HL-60 (cell line): Measurements from ENCODE around the gene DUS1L.
A peak's percentile ranks its signal among the peaks of the same experiment; 100 is the strongest.

Experiments
- DNase-seq, 2 experiments: peaks; one replicate each; pipeline ENCODE4 v3.0.0-alpha.2; 2010 to 2020; ENCODE audit warnings: low read depth in 1 of 2, low spot score in 1 of 2
- H3K27ac ChIP-seq: fragments of 250-450 bp; sonication (Bioruptor Pico); replicated peaks from 2 replicates; pipeline ENCODE4 v1.5.1; 2020; ENCODE audit warnings: mild to moderate bottlenecking, moderate library complexity
- H3K27me3 ChIP-seq: fragments of 250-450 bp; sonication (Bioruptor Pico); 2 replicates; pipeline ENCODE4 v1.5.1; 2021; ENCODE audit warnings: mild to moderate bottlenecking, moderate library complexity; ENCODE audit not compliant: insufficient read depth, poor library complexity, severe bottlenecking
- H3K4me3 ChIP-seq: replicated peaks from 2 replicates; pipeline ENCODE4 v1.5.1; 2011; ENCODE audit warnings: mild to moderate bottlenecking, control low read depth, low read length; ENCODE audit not compliant: insufficient read depth
- CTCF ChIP-seq: IDR thresholded peaks from one replicate; pipeline ENCODE4 v1.5.1; 2011; ENCODE audit warnings: low read length, control low read depth, inconsistent platforms; ENCODE audit not compliant: insufficient read depth
- GABPA ChIP-seq: IDR thresholded peaks from 2 replicates; pipeline ENCODE4 v1.6.1; 2012; ENCODE audit warnings: low read depth
- POLR2AphosphoS5 ChIP-seq: IDR thresholded peaks from 2 replicates; pipeline ENCODE4 v1.6.1; 2012; ENCODE audit warnings: low read depth
- SPI1 ChIP-seq: IDR thresholded peaks from 2 replicates; pipeline ENCODE4 v1.6.1; 2012; ENCODE audit warnings: low read depth, mild to moderate bottlenecking, borderline replicate concordance
- TF ChIP-seq, protein P1 (sequence below): IDR thresholded peaks from 2 replicates; pipeline ENCODE4 v1.6.1; 2012; ENCODE audit warnings: low read depth; ENCODE audit not compliant: insufficient replicate concordance

DUS1L gene

DNA sequence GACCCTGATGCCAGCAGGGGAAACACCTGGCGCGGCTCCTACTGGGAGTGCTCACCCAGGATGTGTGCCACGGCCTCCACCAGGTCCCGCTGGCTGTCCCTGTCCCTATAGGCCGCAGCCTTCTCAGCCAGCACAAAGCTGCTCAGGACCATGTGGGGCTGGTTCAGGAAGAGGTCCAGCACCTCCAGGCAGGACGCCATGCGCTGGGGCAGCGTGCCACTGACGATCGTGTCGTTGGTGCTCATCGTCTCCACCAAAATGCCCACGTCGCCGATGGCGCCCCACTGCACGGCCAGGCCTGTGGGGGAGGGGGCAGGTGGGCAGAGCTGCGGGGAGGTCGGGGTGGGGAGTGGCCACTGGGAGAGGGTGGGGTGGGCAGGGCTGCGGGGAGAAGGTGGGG, 15.9 kb upstream of the DUS1L start:
- H3K27me3 ChIP-seq, result no peaks in the 10 kb centered on the region
- no peak for TF ChIP-seq SPI1
- TF ChIP-seq, protein P1, sequence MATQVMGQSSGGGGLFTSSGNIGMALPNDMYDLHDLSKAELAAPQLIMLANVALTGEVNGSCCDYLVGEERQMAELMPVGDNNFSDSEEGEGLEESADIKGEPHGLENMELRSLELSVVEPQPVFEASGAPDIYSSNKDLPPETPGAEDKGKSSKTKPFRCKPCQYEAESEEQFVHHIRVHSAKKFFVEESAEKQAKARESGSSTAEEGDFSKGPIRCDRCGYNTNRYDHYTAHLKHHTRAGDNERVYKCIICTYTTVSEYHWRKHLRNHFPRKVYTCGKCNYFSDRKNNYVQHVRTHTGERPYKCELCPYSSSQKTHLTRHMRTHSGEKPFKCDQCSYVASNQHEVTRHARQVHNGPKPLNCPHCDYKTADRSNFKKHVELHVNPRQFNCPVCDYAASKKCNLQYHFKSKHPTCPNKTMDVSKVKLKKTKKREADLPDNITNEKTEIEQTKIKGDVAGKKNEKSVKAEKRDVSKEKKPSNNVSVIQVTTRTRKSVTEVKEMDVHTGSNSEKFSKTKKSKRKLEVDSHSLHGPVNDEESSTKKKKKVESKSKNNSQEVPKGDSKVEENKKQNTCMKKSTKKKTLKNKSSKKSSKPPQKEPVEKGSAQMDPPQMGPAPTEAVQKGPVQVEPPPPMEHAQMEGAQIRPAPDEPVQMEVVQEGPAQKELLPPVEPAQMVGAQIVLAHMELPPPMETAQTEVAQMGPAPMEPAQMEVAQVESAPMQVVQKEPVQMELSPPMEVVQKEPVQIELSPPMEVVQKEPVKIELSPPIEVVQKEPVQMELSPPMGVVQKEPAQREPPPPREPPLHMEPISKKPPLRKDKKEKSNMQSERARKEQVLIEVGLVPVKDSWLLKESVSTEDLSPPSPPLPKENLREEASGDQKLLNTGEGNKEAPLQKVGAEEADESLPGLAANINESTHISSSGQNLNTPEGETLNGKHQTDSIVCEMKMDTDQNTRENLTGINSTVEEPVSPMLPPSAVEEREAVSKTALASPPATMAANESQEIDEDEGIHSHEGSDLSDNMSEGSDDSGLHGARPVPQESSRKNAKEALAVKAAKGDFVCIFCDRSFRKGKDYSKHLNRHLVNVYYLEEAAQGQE, result no peak
- no peak for TF ChIP-seq CTCF
- no peak for TF ChIP-seq POLR2AphosphoS5
- TF ChIP-seq GABPA, result no peak
- no peak for DNase-seq
- H3K27ac ChIP-seq, result no peak overlapping the region
- no peak overlapping the region for H3K4me3 ChIP-seq

- no peak overlapping the region for H3K4me3 ChIP-seq
- DNase-seq, result no peak
- H3K27me3 ChIP-seq, result no peaks in the 10 kb centered on the region
- no peak overlapping the region for H3K27ac ChIP-seq
- TF ChIP-seq, protein P1, result no peak
- TF ChIP-seq POLR2AphosphoS5, result no peak; the same call in none of the 2 replicates
- TF ChIP-seq GABPA, result no peak
- no peak for TF ChIP-seq SPI1
- TF ChIP-seq CTCF, result no peak
These were observed 15.3 kb upstream of the DUS1L start for GRCh38 chr17:82080789-82081464.

DNA sequence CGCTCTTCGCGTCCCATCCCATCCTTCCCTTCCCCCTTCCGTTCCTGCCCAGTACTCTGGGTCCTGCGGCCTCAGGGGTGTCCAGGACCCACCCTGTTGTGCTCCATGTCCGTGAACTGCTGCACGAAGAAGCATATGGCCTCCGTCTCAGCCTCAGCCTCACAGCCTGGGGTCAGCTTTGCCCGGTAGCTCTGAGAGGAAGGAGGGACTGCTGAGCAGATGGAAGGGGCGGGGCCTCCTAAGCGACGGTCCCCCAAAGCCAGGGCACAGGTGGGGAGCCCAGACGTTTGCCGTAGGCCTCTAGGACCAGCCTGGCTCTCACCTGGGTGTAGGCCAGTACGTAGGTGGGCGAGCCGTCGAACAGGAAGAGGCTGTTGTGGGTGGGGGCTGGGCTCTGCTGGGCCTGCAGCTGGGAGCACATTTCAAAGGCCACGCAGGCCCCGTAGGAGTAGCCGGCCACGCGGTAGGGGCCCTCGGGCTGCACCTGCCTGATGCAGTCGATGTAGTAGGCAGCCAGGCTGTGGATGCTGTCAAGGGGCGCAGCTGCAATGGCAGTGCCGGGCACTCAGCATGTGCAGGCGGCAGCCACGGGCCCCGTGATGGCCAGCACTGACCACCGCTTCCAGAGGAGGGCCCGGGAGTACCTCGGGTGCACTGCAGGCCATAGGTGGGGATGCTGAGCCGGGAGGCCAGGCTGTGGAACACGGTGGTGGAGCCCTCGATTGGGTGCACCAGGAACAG, 14.6 kb upstream of the DUS1L start:
- peak; percentile 29 for TF ChIP-seq POLR2AphosphoS5
- no peak for TF ChIP-seq CTCF
- DNase-seq, result no peak
- Histone ChIP-seq H3K27me3 (no peaks in the 10 kb centered on the region), H3K27ac (no peak overlapping the region), H3K4me3 (no peak overlapping the region)
